ENCODE results near the gene MBTPS1. TPM values are rescaled to one million over a fixed set of nuclear protein-coding genes. Genes with fewer than 3 reads are reported as not detected.

Gene MBTPS1
- total and polyA plus RNA-seq, 9 of the 15 experiments (the other 6 are each of a cell fraction or from before 2014, with no cell fraction given) = 2.8 to 57.6 (median 43.8) TPM

- TF ChIP-seq CTCF (IDR thresholded peaks at IDR 0.05 in 2 of 3, conservative IDR thresholded peaks at IDR 0.05 in 1 of 3; ENCODE audit: insufficient read depth in 2 of 3, low read depth in 1 of 3, low read length in 3 of 3) = peak in 1 of 3 experiments; percentile 74; a peak in 3 of 6 replicates
- peak; percentile 78 for TF ChIP-seq NR2C1 (IDR thresholded peaks at IDR 0.05)
- TF ChIP-seq NR2C1 (tag; IDR thresholded peaks at IDR 0.05) = peak; percentile 85
- TF ChIP-seq WHSC1 (IDR thresholded peaks at IDR 0.05; ENCODE audit: low read length) = no peak
- peak; percentile 40; the same call in 1 of the 2 replicates for TF ChIP-seq ZNF263 (CRISPR knock-in tag; IDR thresholded peaks at IDR 0.05; ENCODE audit: borderline replicate concordance)
- TF ChIP-seq XRCC3 (IDR thresholded peaks at IDR 0.05) = no peak
- TF ChIP-seq TAL1 (IDR thresholded peaks at IDR 0.05) = peak; percentile 64
- 0 out of 2 replicates have a peak, but pooled peaks have one; percentile 50 for TF ChIP-seq MIER1 (IDR thresholded peaks at IDR 0.05; ENCODE audit: low read depth)
- peak; percentile 63; the same call in 1 of the 2 replicates for TF ChIP-seq KLF16 (IDR thresholded peaks at IDR 0.05)
- no peak for TF ChIP-seq POU5F1 (IDR thresholded peaks at IDR 0.05; ENCODE audit: borderline replicate concordance, low read depth, low read length, partially characterized antibody)
- TF ChIP-seq CAMTA2 (CRISPR knock-in tag; conservative IDR thresholded peaks at IDR 0.05) = no peak
- TF ChIP-seq HNRNPUL1 (IDR thresholded peaks at IDR 0.05; ENCODE audit: low read length) = no peak
- TF ChIP-seq SAFB2 (IDR thresholded peaks at IDR 0.05; ENCODE audit: borderline replicate concordance, low read depth, low read length, severe bottlenecking) = no peak
- 0 out of 2 replicates have a peak, but pooled peaks have one; percentile 77 for TF ChIP-seq KDM2B (CRISPR knock-in tag; IDR thresholded peaks at IDR 0.05)
- no peak for TF ChIP-seq NR2C2 (CRISPR knock-in tag; IDR thresholded peaks at IDR 0.05)
- peak; percentile 93 for TF ChIP-seq NR2C2 (tag; IDR thresholded peaks at IDR 0.05)
- peak; percentile 44; the same call in 1 of the 2 replicates for TF ChIP-seq ZNF766 (CRISPR knock-in tag; conservative IDR thresholded peaks at IDR 0.05)
- TF ChIP-seq TCFL5 (CRISPR knock-in tag; conservative IDR thresholded peaks at IDR 0.05) = no peak
- no peak for TF ChIP-seq ZNF444 (CRISPR knock-in tag; IDR thresholded peaks at IDR 0.05)
- TF ChIP-seq, protein P1, sequence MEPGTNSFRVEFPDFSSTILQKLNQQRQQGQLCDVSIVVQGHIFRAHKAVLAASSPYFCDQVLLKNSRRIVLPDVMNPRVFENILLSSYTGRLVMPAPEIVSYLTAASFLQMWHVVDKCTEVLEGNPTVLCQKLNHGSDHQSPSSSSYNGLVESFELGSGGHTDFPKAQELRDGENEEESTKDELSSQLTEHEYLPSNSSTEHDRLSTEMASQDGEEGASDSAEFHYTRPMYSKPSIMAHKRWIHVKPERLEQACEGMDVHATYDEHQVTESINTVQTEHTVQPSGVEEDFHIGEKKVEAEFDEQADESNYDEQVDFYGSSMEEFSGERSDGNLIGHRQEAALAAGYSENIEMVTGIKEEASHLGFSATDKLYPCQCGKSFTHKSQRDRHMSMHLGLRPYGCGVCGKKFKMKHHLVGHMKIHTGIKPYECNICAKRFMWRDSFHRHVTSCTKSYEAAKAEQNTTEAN (CRISPR knock-in tag; IDR thresholded peaks at IDR 0.05) = peak; percentile 30; the same call in 1 of the 2 replicates
These were observed 623 bp downstream of the MBTPS1 start (continued) for GRCh38 chr16:84115919-84116719.
